Superior temporal gyrus (tissue), 1 donor: Measurements from ENCODE around the gene GGTLC3.
"Not testable (repeated sequence)": the region's sequence is repeated elsewhere in the genome, so short reads cannot be mapped to it uniquely, and the experiment has no call there.

Source experiments
- DNase-seq: peaks from one replicate; pipeline ENCODE4 v3.0.0-alpha.2; 2016; ENCODE audit errors: extremely low spot score

GGTLC3 gene

GRCh38 chr22:18513454-18513853 is 4.5 kb downstream of the GGTLC3 start:
- DNase-seq, result not testable (repeated sequence)

DNA sequence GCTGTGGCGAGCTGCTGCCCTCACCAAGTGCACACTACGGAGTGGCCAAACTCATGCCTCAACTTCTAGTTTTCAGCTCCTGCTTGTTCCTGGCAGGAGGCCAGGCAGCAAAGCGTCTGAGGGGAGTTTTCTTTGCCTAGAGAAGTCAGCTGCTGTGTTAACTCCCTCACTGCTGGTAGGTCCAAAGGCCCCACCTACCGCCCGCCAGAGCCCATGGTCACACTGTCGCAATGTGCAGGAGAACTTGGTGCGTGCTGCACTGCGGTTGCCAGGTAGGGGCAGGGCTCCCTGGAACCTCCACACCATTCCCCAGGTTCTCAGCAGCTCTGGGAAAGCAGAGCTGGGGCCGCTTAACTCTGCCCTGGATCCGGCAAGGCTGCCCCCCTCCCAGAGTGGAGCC is 5.6 kb downstream of the GGTLC3 start:
- DNase-seq, result not testable (repeated sequence)

DNA sequence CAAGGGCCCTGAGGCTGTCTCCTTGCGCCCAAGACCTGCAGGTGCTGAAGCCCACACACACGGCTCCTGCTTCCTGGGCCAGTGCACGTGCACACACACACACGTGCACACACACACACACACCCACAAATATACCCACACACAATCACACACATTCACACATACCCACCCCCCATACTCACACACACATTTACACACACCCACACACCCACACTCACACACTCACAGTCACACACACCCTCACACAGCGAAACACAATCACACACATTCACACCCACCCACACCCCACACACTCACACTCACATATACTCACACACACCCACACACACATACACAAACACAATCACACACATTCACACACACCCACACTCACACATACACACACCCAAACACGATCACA is 6.6 kb downstream of the GGTLC3 start:
- DNase-seq, result not testable (repeated sequence)

GRCh38 chr22:18496227-18496626 is 21.7 kb downstream of the GGTLC3 start:
- DNase-seq, result not testable (repeated sequence)
